H1 (cell line): ENCODE results near the gene KNDC1.

Source experiments
- ASH2L ChIP-seq: fragments of 200-600, 300-600 bp; sonication (generic); IDR thresholded peaks from one replicate; pipeline ENCODE4 v1.7.1; 2017; ENCODE audit warnings: low read length
- CTCF ChIP-seq, 3 experiments: IDR thresholded peaks; 1 replicate in 2 of 3; 2 replicates in 1 of 3; pipeline versions ENCODE4 v1.5.1 to v1.6.1; 2011; ENCODE audit warnings: low read length in 3 of 3, mild to moderate bottlenecking in 3 of 3, inconsistent platforms in 2 of 3, low read depth in 1 of 3, moderate library complexity in 1 of 3; ENCODE audit not compliant: insufficient read depth in 1 of 3; ENCODE audit errors: control extremely low read depth in 1 of 3
- EGR1 ChIP-seq: IDR thresholded peaks from 2 replicates; pipeline ENCODE4 v1.6.1; 2011; ENCODE audit warnings: low read depth, low read length, borderline replicate concordance
- EP300 ChIP-seq, 2 experiments: IDR thresholded peaks; 1 replicate in 1 of 2; 2 replicates in 1 of 2; pipeline ENCODE4 v1.6.1; 2011 to 2012; ENCODE audit warnings: low read depth in 2 of 2, low read length in 2 of 2, mild to moderate bottlenecking in 2 of 2, borderline replicate concordance in 1 of 2, inconsistent platforms in 1 of 2, moderate library complexity in 1 of 2
- HDAC6 ChIP-seq: IDR thresholded peaks from one replicate; pipeline ENCODE4 v1.7.1; 2012; ENCODE audit warnings: low read depth, mild to moderate bottlenecking, inconsistent platforms, low read length, moderate library complexity
- MAX ChIP-seq: IDR thresholded peaks from 2 replicates; pipeline ENCODE4 v1.6.1; 2012; ENCODE audit warnings: inconsistent platforms
- POLR2A ChIP-seq, 2 experiments: IDR thresholded peaks; 1 replicate in 1 of 2; 2 replicates in 1 of 2; pipeline ENCODE4 v1.6.1; 2011; ENCODE audit warnings: low read depth in 2 of 2, low read length in 2 of 2, mild to moderate bottlenecking in 2 of 2; ENCODE audit errors: control extremely low read depth in 1 of 2
- TF ChIP-seq, protein P1 (sequence below): IDR thresholded peaks from 2 replicates; pipeline ENCODE4 v1.6.1; 2012; ENCODE audit warnings: inconsistent platforms

GRCh38 chr10:133159950-133160825, at the start of gene KNDC1:
- TF ChIP-seq CTCF (IDR thresholded peaks at IDR 0.05; ENCODE audit: control extremely low read depth in 1 of 3, insufficient read depth in 1 of 3, low read depth in 1 of 3, low read length in 3 of 3): no peak
- no peak for TF ChIP-seq POLR2A (IDR thresholded peaks at IDR 0.05; ENCODE audit: control extremely low read depth in 1 of 2, low read depth in 2 of 2, low read length in 2 of 2)
- TF ChIP-seq HDAC6: no peak
- peak; percentile 20; the same call in 1 of the 2 replicates for TF ChIP-seq EGR1
- no peak for TF ChIP-seq ASH2L
- TF ChIP-seq, protein P1, sequence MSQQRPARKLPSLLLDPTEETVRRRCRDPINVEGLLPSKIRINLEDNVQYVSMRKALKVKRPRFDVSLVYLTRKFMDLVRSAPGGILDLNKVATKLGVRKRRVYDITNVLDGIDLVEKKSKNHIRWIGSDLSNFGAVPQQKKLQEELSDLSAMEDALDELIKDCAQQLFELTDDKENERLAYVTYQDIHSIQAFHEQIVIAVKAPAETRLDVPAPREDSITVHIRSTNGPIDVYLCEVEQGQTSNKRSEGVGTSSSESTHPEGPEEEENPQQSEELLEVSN: no peak
- TF ChIP-seq MAX: no peak
- TF ChIP-seq EP300 (IDR thresholded peaks at IDR 0.05; ENCODE audit: borderline replicate concordance in 1 of 2, low read depth in 2 of 2, low read length in 2 of 2): no peak
